A673 (cell line): ENCODE measurements around the gene CRABP1.

Source experiments
- EZH2 ChIP-seq: fragments of 200-600 bp; sonication (generic); IDR thresholded peaks from 2 replicates; pipeline ENCODE4 v1.6.1; 2017; ENCODE audit warnings: borderline replicate concordance, low read depth, mild to moderate bottlenecking, mixed read lengths, antibody characterized with exemption, low read length; ENCODE audit not compliant: poor library complexity, severe bottlenecking
- TF ChIP-seq, protein P1 (sequence below): fragments of 300-800, 200-600 bp; sonication (generic); conservative IDR thresholded peaks from 2 replicates; pipeline ENCODE4 v1.5.1; 2017; ENCODE audit warnings: low read depth, mild to moderate bottlenecking, antibody characterized with exemption, low read length, moderate library complexity, mixed read lengths

DNA sequence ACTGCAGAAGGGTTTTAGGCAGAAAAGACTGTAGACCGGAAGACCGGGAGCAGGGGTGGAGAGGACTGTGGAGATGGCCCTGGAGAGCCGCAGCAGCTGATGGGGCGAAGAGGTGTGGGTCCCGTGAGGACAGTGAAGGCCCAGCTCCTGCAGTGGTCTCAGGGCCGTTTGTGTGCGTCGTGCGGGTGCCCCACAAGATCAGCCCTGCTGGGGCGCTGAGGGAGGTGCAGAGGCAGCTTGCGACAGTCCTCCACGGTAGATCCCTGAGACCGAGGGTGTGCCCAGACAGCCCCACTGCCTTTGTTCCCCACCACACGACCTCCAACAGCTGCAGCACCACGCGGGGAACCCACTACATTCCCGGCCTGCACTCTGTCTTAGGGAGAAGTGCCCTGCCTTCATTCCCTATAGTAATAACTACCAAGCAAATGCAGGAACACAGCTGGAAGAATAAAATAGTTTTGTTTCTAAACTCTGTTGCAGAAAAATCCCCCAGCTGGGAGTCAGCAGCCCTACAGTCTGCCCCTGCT lies 19.0 kb upstream of the CRABP1 start:
- TF ChIP-seq, protein P1, sequence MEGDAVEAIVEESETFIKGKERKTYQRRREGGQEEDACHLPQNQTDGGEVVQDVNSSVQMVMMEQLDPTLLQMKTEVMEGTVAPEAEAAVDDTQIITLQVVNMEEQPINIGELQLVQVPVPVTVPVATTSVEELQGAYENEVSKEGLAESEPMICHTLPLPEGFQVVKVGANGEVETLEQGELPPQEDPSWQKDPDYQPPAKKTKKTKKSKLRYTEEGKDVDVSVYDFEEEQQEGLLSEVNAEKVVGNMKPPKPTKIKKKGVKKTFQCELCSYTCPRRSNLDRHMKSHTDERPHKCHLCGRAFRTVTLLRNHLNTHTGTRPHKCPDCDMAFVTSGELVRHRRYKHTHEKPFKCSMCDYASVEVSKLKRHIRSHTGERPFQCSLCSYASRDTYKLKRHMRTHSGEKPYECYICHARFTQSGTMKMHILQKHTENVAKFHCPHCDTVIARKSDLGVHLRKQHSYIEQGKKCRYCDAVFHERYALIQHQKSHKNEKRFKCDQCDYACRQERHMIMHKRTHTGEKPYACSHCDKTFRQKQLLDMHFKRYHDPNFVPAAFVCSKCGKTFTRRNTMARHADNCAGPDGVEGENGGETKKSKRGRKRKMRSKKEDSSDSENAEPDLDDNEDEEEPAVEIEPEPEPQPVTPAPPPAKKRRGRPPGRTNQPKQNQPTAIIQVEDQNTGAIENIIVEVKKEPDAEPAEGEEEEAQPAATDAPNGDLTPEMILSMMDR = no peak
- TF ChIP-seq EZH2 = no peak
